ENCODE results near the gene SRGN. TPM values are rescaled to one million over a fixed set of nuclear protein-coding genes. Genes with fewer than 3 reads are reported as not detected.

The SRGN gene
- total RNA-seq, 2 experiments from 2014 or later: 279 to 292 TPM

DNA sequence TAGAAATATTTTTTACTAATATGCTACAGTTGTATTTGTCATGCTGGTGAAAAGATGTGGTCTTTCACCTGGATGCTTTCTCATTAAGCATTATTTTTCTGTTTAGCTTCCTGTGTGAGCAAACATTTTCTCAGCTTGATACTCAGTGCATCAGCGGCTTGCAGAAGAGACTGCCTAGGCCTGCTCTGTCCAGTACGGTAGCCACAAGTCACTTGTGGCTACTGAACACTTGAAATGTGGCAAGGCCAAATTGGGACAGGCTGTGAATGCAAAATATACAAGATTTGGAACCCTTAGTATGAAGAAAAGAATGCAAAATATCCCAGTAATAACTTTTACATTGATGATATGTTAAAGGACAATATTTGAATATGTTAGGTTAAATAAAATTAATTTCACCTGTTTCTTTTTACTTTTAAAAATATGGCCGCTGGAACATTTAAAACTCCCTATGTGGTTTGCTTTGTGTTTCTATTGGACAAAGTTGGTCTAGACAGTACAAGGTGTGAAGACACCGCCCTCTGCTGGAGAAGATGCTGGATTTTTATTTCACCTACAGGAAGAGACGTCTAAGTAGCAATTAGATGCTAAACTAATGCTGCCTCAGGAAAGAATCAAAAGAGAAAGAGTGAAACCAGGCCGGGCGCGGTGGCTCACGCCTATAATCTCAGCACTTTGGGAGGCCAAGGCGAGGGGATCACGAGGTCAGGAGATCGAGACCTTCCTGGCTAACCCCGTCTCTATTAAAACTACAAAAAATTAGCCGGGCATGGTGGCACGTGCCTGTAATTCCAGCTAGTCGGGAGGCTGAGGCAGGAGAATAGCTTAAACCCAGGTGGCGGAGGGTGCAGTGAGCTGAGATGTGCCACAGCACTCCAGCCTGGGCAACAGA, 5.3 kb downstream of the SRGN start:
- ATAC-seq (peak; percentile 26), DNase-seq (peak; percentile 94)
- Mint-ChIP-seq H3K4me1 (ENCODE audit: low read depth) (peaks cover 52% of the 10 kb centered on the region), H3K36me3 (ENCODE audit: low read depth) (peaks cover 56% of the 10 kb centered on the region), H3K9me3 (no peaks in the 10 kb centered on the region), H3K27ac (peak overlapping the region; percentile 68), H3K27me3 (peaks cover 1% of the 10 kb centered on the region), H3K4me3 (peak overlapping the region; percentile 24)
- TF ChIP-seq, protein P1, sequence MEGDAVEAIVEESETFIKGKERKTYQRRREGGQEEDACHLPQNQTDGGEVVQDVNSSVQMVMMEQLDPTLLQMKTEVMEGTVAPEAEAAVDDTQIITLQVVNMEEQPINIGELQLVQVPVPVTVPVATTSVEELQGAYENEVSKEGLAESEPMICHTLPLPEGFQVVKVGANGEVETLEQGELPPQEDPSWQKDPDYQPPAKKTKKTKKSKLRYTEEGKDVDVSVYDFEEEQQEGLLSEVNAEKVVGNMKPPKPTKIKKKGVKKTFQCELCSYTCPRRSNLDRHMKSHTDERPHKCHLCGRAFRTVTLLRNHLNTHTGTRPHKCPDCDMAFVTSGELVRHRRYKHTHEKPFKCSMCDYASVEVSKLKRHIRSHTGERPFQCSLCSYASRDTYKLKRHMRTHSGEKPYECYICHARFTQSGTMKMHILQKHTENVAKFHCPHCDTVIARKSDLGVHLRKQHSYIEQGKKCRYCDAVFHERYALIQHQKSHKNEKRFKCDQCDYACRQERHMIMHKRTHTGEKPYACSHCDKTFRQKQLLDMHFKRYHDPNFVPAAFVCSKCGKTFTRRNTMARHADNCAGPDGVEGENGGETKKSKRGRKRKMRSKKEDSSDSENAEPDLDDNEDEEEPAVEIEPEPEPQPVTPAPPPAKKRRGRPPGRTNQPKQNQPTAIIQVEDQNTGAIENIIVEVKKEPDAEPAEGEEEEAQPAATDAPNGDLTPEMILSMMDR (IDR thresholded peaks at IDR 0.05): peak; percentile 80
- intact Hi-C loops (cut with micrococcal nuclease): loop anchor here (2.0 kb wide), 1 partner anchor 88 kb away; no protein-coding TSS in a partner anchor
- CTCF ChIA-PET: interaction anchor here (0.6 to 5.8 kb wide), 35 partner anchors 8 to 300 kb away, joined by 3 to 97 read pairs (median 5); partner anchors contain the start of genes DDX21 and KIFBP
- POLR2A ChIA-PET: interaction anchor here (0.6 to 10.7 kb wide), 18 partner anchors 8 to 138 kb away, joined by 3 to 77 read pairs (median 4); partner anchors contain the start of genes DDX21 and VPS26A

DNA sequence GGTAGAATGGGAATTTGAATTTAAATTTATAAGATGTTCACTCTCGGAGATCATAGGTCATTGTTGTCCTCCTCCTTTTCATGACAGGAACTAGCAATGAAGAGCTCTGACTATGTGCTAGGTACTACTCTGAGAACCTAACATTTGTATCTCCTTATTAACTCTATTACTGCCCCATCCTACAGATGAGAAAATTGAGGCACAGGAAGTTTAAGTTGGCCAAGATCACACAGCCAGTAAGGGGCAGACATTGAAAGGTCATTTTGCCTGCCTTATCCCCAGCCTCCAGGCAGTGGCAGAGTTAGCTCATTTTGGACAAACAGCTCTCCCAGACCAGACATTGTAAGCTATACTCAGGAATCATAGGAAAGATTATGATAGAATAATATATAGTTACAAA, 6.0 kb downstream of the SRGN start:
- ATAC-seq (no peak), DNase-seq (no peak)
- Mint-ChIP-seq H3K27me3 (peaks cover under 1% of the 10 kb centered on the region), H3K4me1 (ENCODE audit: low read depth) (peaks cover 50% of the 10 kb centered on the region), H3K27ac (no peak overlapping the region), H3K36me3 (ENCODE audit: low read depth) (peaks cover 52% of the 10 kb centered on the region), H3K9me3 (no peaks in the 10 kb centered on the region), H3K4me3 (no peak overlapping the region)
- intact Hi-C loops (cut with micrococcal nuclease): loop anchor here (2.0 kb wide), 1 partner anchor 89 kb away; no protein-coding TSS in a partner anchor
- POLR2A ChIA-PET: interaction anchor here (0.9 to 10.7 kb wide), 7 partner anchors 12 to 107 kb away, joined by 3 to 77 read pairs (median 10); partner anchors contain the start of gene VPS26A
- CTCF ChIA-PET: interaction anchor here (0.7 to 5.8 kb wide), 22 partner anchors 8 to 139 kb away, joined by 3 to 97 read pairs (median 4); partner anchors contain the start of gene KIFBP
- TF ChIP-seq, protein P1 (IDR thresholded peaks at IDR 0.05): no peak

DNA sequence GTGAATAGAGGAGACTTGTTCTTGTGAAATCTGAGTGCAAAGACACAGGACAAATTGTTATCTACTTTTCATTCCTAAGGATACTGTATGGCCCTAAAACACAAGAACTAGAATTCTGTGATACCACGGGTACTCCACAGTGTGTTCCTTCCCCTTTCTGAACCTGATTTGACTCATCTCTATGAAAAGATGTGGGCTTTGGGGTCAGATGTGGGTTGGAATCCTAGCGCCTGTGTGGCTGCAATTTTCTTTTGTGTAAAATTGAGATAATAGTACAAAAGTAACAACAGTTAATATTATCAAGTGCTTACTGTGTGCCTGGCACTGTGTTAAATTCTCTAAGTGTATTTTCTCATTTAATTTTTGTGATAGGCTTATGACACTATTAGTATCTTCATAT, 8.1 kb downstream of the SRGN start:
- TF ChIP-seq, protein P1 (IDR thresholded peaks at IDR 0.05): no peak
- ChIA-PET POLR2A (interaction anchor here (0.7 to 10.7 kb wide), 9 partner anchors 10 to 138 kb away, joined by 3 to 77 read pairs (median 4); partner anchors contain the start of genes KIFBP and VPS26A), CTCF (interaction anchor here (0.6 to 5.8 kb wide), 7 partner anchors 9 to 115 kb away, joined by 3 to 97 read pairs (median 4); no protein-coding TSS in a partner anchor)
- ATAC-seq (peak; percentile 38), DNase-seq (peak; percentile 48)
- no peaks in the 10 kb centered on the region for H3K9me3 Mint-ChIP-seq
- intact Hi-C loops (cut with micrococcal nuclease): no loop called here
- no peaks in the 10 kb centered on the region for H3K27me3 Mint-ChIP-seq
- H3K4me1 Mint-ChIP-seq (ENCODE audit: low read depth): peaks cover 54% of the 10 kb centered on the region
- H3K4me3 Mint-ChIP-seq: no peak overlapping the region
- no peak overlapping the region for H3K27ac Mint-ChIP-seq
- peaks cover 43% of the 10 kb centered on the region for H3K36me3 Mint-ChIP-seq (ENCODE audit: low read depth)

DNA sequence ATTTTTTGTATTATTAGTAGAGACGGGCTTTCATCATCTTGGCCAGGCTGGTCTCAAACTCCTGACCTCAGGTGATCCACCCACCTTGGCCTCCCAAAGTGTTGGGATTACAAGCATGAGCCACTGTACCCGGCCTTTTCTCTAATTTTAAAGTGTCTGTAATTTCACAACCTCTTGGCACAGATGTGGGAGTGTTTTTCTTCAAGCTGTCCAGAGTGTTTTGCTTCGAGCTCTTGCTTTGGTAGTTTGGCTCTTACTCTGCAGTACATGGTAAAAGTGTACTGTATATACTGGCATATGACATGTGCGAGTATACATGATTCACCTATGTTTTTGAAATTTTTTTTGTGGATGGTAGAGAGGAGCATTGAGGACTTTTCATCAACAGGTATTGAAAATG, 9.8 kb downstream of the SRGN start:
- DNase-seq (no peak), ATAC-seq (no peak)
- Mint-ChIP-seq H3K9me3 (no peaks in the 10 kb centered on the region), H3K4me1 (ENCODE audit: low read depth) (peaks cover 58% of the 10 kb centered on the region), H3K27ac (no peak overlapping the region), H3K36me3 (ENCODE audit: low read depth) (peaks cover 49% of the 10 kb centered on the region), H3K4me3 (no peak overlapping the region), H3K27me3 (no peaks in the 10 kb centered on the region)
- CTCF ChIA-PET: interaction anchor here (1.0 to 2.0 kb wide), 4 partner anchors 13 to 117 kb away, joined by 3 to 7 read pairs (median 4); no protein-coding TSS in a partner anchor
- POLR2A ChIA-PET: interaction anchor here (1.0 to 4.3 kb wide), 4 partner anchors 9 to 85 kb away, joined by 3 to 27 read pairs (median 5); partner anchors contain the start of gene SRGN
- intact Hi-C loops (cut with micrococcal nuclease): no loop called here
- TF ChIP-seq, protein P1 (IDR thresholded peaks at IDR 0.05): no peak
